GM12878 (cell line): ENCODE data around the gene COL5A1. TPM values are rescaled to one million over a fixed set of nuclear protein-coding genes. Genes with fewer than 3 reads are reported as not detected.

Experiments
- ATAC-seq: fragments of 200-7000 bp; cut with Tn5 transposase; 3 replicates; pipeline ENCODE4 v1.9.1; 2020; ENCODE audit warnings: mild to moderate bottlenecking, moderate library complexity
- BruUV-seq: library from RNA; stranded (reverse); fragments of 400-500 nt; replicated peaks from 2 replicates; lab custom pipeline; 2021; lab: Mats Ljungman, UMichigan
- CTCF ChIA-PET: fragments of 300-600 bp; sonication (Branson Sonifier 250); formaldehyde crosslinking; extraction: SDS; loops from one replicate; lab custom pipeline; 2021; ENCODE audit warnings: inconsistent platforms; lab: Yijun Ruan, JAX
- POLR2A ChIA-PET: fragments of 350-600 bp; formaldehyde crosslinking; extraction: SDS; loops from one replicate; lab custom pipeline; 2021; ENCODE audit warnings: inconsistent platforms; lab: Charles Lee
- RAD21 ChIA-PET: fragments of 300-600 bp; sonication (Branson Sonifier 250); formaldehyde crosslinking; loops from one replicate; lab custom pipeline; 2023; ENCODE audit warnings: antibody characterized with exemption; ENCODE audit not compliant: unreplicated experiment; lab: Charles Lee
- SMC1A ChIA-PET: fragments of 300-600 bp; sonication (Branson Sonifier 250); formaldehyde crosslinking; loops from one replicate; lab custom pipeline; 2023; ENCODE audit not compliant: unreplicated experiment, uncharacterized antibody; lab: Charles Lee
- DNase-seq: peaks from one replicate; pipeline ENCODE4 v3.0.0-alpha.2; 2011; ENCODE audit warnings: low read depth, low spot score
- FAIRE-seq: peaks from 3 replicates; lab custom pipeline; 2011; peaks lifted over from hg19 to GRCh38; lab: Jason Lieb, UNC
- H2AFZ ChIP-seq: 2 replicates; pipeline ENCODE4 v1.6.0; 2011; ENCODE audit warnings: low read depth, low read length, control low read depth; ENCODE audit not compliant: control insufficient read depth
- H3K27ac ChIP-seq: 2 replicates; pipeline ENCODE4 v1.5.1; 2011; ENCODE audit warnings: control low read depth; ENCODE audit not compliant: control insufficient read depth, insufficient read depth
- H3K27me3 ChIP-seq, 2 experiments: replicated peaks in 1 of 2; 2 replicates each; pipeline versions ENCODE4 v1.6.0 to v1.6.1; 2011; ENCODE audit warnings: low read length in 1 of 2; ENCODE audit not compliant: control insufficient read depth in 2 of 2, insufficient read depth in 2 of 2
- H3K36me3 ChIP-seq, 2 experiments: 2 replicates each; pipeline ENCODE4 v1.5.1; 2011; ENCODE audit warnings: low read length in 1 of 2; ENCODE audit not compliant: control insufficient read depth in 2 of 2, insufficient read depth in 2 of 2
- H3K4me1 ChIP-seq: 2 replicates; pipeline ENCODE4 v1.6.1; 2011; ENCODE audit warnings: mild to moderate bottlenecking, low read length, moderate library complexity, mixed read lengths; ENCODE audit not compliant: control insufficient read depth, insufficient read depth
- H3K4me2 ChIP-seq: 2 replicates; pipeline ENCODE4 v1.6.0; 2011; ENCODE audit warnings: control low read depth; ENCODE audit not compliant: control insufficient read depth, insufficient read depth
- H3K4me3 ChIP-seq: fragments of 200-600 bp; sonication (generic); 2 replicates; pipeline ENCODE4 v1.5.1; 2016
- H3K79me2 ChIP-seq: 2 replicates; pipeline ENCODE4 v1.6.0; 2011; ENCODE audit warnings: low read length; ENCODE audit not compliant: control insufficient read depth, insufficient read depth
- H3K9ac ChIP-seq: 2 replicates; pipeline ENCODE4 v1.8.0; 2011; ENCODE audit warnings: low read length, control low read depth, mixed read lengths; ENCODE audit not compliant: control insufficient read depth, insufficient read depth
- H3K9me3 ChIP-seq: replicated peaks from 3 replicates; pipeline ENCODE4 v1.5.1; 2011; ENCODE audit warnings: mild to moderate bottlenecking, low read length; ENCODE audit not compliant: control insufficient read depth, insufficient read depth
- H4K20me1 ChIP-seq: 2 replicates; pipeline ENCODE4 v1.6.0; 2011; ENCODE audit not compliant: control insufficient read depth, insufficient read depth
- BMI1 ChIP-seq: fragments of 450-650 bp; IDR thresholded peaks from 2 replicates; pipeline ENCODE4 v1.6.1; 2016; ENCODE audit warnings: mild to moderate bottlenecking, moderate library complexity, borderline replicate concordance
- CBX5 ChIP-seq: sonication (generic); IDR thresholded peaks from 2 replicates; pipeline ENCODE4 v1.6.1; 2016; ENCODE audit warnings: low read depth, moderate library complexity, mild to moderate bottlenecking, inconsistent platforms
- CEBPB ChIP-seq, 2 experiments: fragments of 150-350 bp in 1 of 2; IDR thresholded peaks; 2 replicates each; pipeline ENCODE4 v1.6.1; 2012 to 2014; ENCODE audit warnings: low read depth in 2 of 2, low read length in 2 of 2, borderline replicate concordance in 1 of 2, inconsistent platforms in 1 of 2
- IKZF1 ChIP-seq: fragments of 450-650 bp; conservative IDR thresholded peaks from 2 replicates; pipeline ENCODE4 v1.6.1; 2017; ENCODE audit warnings: antibody characterized with exemption, mild to moderate bottlenecking
- MYB ChIP-seq: fragments of 150-350 bp; IDR thresholded peaks from 2 replicates; pipeline ENCODE4 v1.6.1; 2014; ENCODE audit warnings: mild to moderate bottlenecking, low read depth, low read length, borderline replicate concordance
- TBL1XR1 ChIP-seq: IDR thresholded peaks from 2 replicates; pipeline ENCODE4 v1.6.1; 2012; ENCODE audit warnings: low read depth, low read length, improper control_type of control experiment
- WGBS: methylation state at CpG from one replicate; pipeline ENCODE4 v1.1.6; 2016; ENCODE audit warnings: low lambda C conversion rate; ENCODE audit not compliant: insufficient replicate concordance, insufficient coverage; ENCODE audit errors: missing lambda C conversion rate; 5-methylcytosine and 5-hydroxymethylcytosine counted together
- in situ Hi-C: fragments of 300-500 bp; cut with MboI; formaldehyde crosslinking; loops from 9 replicates; pipeline ENCODE4 v1.14.3; 2018; ENCODE audit warnings: mixed read lengths
- intact Hi-C: fragments of 100-400 bp; cut with micrococcal nuclease; formaldehyde crosslinking; loops from one replicate; pipeline ENCODE4 v1.14.2; 2022; ENCODE audit not compliant: unreplicated experiment
- polyA plus RNA-seq, 11 experiments: library from polyadenylated mRNA; depleted of rRNA in 4 of 11; unstranded in 6 of 11; stranded (reverse) in 5 of 11; fragments of >200 nt; fragmentation: Nextera tagmentation in 4 of 11; fragmentation: Illumina TruSeq in 1 of 11; extraction: Ambion mirVana in 4 of 11; extraction: Trizol in 1 of 11; gene quantifications; 1 replicate in 1 of 11; 2 replicates in 10 of 11; pipeline versions ENCODE4 v1.2.1 to v1.2.3, GENCODE V29; 2011 to 2016; ENCODE audit warnings: inconsistent platforms in 2 of 11, missing spikeins in 2 of 11, low read depth in 1 of 11
- total RNA-seq, 4 experiments: library from RNA; depleted of rRNA in 3 of 4; stranded (reverse); fragments of >200 nt in 3 of 4; fragmentation: Illumina TruSeq in 1 of 4; extraction: Trizol in 1 of 4; gene quantifications; 2 replicates each; pipeline versions ENCODE4 v1.2.1 to v1.2.3, GENCODE V29; 2013 to 2021
- TF ChIP-seq, protein P1 (sequence below): IDR thresholded peaks from 2 replicates; pipeline ENCODE4 v1.6.1; 2012; ENCODE audit warnings: improper control_type of control experiment, low read depth, low read length; ENCODE audit not compliant: insufficient replicate concordance

Gene COL5A1
- total and polyA plus RNA-seq, 10 of the 15 experiments (the other 5 are each of a cell fraction or from before 2014, with no cell fraction given), result under 0.01 to 0.15 (median 0.13) TPM; not detected in 4

DNA sequence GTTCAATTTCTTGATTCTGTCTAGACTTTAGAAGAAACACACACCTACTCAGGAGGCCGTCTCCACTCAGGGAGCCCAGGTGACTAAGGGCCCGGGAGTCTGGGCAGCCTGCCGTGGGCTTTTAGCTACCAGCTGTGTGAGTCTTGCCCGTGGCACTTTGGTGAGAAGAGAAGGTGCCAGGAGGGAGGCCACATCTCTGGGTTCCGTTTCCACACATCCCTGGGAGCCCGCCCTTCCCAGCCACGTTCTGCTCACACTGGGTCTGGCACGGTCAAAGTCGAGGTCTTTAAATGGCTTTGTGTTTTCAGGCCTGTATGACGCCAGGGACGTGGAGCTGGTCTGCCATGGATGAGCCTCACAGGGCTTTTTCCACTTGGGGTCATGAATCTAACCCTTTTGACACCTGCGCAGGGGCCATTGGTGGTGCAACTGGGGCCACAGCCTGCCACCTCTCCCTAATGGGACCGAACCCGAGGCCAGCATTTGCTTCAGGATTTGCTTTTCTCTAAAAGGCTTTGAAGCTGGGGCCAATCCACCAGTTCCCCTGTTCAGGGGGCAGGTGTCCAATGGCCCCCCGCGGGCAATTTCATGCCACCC, 221.8 kb downstream of the COL5A1 start:
- ChIA-PET CTCF (no interaction called here), RAD21 (no interaction called here), SMC1A (no interaction called here), POLR2A (no interaction called here)
- in situ Hi-C loops (no loop called here), intact Hi-C loops (no loop called here)
- BruUV-seq, result no TSS peak
- DNase-seq (no peak), ATAC-seq (no peak), FAIRE-seq (no peak)
- Histone ChIP-seq H3K9ac (no peak overlapping the region), H2AFZ (no peak overlapping the region), H3K79me2 (no peaks in the 10 kb centered on the region), H3K4me3 (no peak overlapping the region), H3K36me3 (no peaks in the 10 kb centered on the region), H3K9me3 (no peaks in the 10 kb centered on the region; the same call in 2 of the 3 replicates), H4K20me1 (no peaks in the 10 kb centered on the region), H3K27ac (no peak overlapping the region), H3K4me1 (peaks cover 8% of the 10 kb centered on the region), H3K4me2 (no peak overlapping the region), H3K27me3 (no peaks in the 10 kb centered on the region)
- TF ChIP-seq, protein P1, sequence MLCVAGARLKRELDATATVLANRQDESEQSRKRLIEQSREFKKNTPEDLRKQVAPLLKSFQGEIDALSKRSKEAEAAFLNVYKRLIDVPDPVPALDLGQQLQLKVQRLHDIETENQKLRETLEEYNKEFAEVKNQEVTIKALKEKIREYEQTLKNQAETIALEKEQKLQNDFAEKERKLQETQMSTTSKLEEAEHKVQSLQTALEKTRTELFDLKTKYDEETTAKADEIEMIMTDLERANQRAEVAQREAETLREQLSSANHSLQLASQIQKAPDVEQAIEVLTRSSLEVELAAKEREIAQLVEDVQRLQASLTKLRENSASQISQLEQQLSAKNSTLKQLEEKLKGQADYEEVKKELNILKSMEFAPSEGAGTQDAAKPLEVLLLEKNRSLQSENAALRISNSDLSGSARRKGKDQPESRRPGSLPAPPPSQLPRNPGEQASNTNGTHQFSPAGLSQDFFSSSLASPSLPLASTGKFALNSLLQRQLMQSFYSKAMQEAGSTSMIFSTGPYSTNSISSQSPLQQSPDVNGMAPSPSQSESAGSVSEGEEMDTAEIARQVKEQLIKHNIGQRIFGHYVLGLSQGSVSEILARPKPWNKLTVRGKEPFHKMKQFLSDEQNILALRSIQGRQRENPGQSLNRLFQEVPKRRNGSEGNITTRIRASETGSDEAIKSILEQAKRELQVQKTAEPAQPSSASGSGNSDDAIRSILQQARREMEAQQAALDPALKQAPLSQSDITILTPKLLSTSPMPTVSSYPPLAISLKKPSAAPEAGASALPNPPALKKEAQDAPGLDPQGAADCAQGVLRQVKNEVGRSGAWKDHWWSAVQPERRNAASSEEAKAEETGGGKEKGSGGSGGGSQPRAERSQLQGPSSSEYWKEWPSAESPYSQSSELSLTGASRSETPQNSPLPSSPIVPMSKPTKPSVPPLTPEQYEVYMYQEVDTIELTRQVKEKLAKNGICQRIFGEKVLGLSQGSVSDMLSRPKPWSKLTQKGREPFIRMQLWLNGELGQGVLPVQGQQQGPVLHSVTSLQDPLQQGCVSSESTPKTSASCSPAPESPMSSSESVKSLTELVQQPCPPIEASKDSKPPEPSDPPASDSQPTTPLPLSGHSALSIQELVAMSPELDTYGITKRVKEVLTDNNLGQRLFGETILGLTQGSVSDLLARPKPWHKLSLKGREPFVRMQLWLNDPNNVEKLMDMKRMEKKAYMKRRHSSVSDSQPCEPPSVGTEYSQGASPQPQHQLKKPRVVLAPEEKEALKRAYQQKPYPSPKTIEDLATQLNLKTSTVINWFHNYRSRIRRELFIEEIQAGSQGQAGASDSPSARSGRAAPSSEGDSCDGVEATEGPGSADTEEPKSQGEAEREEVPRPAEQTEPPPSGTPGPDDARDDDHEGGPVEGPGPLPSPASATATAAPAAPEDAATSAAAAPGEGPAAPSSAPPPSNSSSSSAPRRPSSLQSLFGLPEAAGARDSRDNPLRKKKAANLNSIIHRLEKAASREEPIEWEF, result no peak
- no peak for TF ChIP-seq CEBPB (IDR thresholded peaks at IDR 0.05; ENCODE audit: borderline replicate concordance in 1 of 2, low read depth in 2 of 2, low read length in 2 of 2)
- TF ChIP-seq BMI1, result no peak
- TF ChIP-seq IKZF1, result no peak
- no peak for TF ChIP-seq MYB
- TF ChIP-seq CBX5, result no peak
- no peak for TF ChIP-seq TBL1XR1
- 51% methylated on average over 15 of the region's 16 CpGs for WGBS
